Cerebellar nuclear complex (tissue), 1 donor: Measurements from ENCODE around the gene PACSIN1.
A peak's percentile ranks its signal among the peaks of the same experiment; 100 is the strongest.

Experiments used
- DNase-seq, 2 experiments: peaks; one replicate each; lab custom pipeline; 2025; lab: John Stamatoyannopoulos, UW

PACSIN1 gene

GRCh38 chr6:34514593-34515472 is 49.0 kb downstream of the PACSIN1 start:
- DNase-seq: peak; percentile 53 to 74

DNA sequence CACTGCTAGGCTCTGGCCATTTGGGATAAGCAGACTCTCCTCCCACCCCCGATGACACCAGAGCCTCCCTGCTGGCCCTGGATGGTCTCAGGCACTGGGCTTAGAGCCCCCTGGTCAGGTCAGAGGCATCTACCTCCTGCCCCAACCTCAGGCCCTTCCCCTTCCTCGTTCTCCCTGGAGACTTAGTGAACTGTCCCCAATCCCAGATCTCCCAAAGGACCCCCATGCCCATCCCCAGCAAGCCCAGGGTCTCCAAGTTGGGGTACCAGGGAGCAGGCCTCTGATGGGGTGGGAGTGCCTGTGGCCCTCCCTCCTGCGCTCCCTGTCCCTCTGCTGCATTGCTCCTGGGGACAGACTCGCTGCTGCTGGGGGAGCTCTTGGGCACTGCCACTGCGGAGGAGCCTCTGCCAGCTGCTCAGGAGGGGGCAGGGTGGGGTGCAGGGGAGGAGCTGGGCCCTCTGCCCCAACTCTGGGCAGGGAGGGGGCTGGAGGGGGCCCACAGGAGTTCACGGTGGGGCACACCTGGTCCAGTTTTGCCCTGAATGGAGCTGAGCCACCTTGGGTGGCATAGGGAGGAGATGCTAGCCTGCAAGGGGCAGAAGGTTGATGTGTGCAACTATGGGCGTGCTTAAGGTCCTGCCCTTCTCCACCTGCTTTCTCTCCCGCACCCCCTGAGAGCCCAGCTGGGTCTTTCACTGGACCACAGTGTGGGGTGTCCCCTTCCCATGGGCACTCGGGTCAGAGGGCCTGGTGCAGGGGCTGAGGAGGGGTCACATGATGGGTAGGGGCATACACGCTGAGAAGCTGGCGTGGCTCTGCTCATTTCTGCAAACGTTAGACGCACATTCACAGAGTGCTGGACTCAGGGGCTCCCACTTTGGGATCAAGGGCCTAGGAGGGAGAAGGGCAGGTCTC is 49.9 kb downstream of the PACSIN1 start:
- DNase-seq: no peak

DNA sequence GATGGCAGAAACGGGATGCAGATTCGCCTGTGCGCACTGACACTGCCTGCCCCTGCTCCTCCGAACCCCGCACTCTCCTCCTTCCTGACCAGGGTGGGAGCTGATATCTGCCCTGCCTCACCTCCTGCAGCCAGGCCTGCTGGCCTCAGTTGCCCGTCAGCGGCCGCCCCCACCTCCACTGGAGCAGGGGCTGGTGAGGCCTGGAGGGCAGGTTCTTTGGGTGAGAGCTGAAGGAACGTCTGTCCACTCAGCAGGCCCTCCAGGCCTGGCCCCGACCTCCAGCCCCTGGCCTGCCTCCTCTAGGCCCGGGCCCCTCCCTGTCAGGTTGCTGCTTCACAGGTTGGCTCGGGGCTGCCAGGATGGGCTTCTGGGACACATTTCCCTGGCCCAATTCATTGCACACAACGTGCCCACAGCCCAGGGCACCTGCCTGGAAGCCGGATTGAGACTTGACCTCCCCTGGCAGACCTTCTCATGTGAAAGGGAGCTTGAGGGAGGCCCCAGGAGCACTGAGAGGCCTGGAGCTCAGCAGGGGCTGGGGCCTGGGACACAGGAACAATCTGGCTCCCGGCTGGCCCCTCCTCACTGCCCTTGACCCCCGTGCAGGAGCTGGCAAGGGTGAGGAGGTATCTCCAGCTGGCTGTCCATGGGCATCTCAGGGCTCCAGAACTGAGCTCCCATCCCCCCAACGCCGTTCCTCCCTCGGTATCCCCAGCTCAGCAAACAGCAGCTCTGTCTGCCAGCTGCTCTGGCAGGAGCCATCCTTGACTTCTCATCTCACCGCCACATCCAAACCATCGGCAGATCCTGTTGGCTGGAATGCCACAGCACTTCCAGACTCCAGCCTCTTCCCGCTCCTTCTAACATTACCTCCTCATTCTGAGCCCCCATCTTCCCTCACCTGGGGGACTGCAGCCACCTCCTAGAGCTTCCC is 50.8 kb downstream of the PACSIN1 start:
- DNase-seq: no peak

DNA sequence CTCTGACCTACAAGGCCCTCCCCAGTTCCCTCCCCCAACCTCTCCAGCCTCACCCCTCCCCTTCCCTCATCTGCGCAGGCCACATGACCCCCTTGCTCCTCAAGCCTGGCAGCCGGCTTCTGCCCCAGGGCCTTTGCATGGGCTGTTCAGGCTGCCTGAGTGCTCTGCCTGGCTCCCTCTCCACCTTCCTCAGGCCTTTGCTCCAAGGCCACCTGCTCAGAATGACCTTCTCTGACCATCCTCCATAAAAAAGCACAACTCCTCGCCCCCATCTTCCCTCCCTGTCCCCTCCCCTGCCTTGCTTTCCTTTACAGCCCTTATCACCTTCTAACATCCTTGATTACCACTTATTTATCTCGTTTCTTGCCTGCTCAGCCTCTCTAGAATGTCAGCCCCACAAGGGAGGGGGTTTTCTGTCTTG is 51.6 kb downstream of the PACSIN1 start:
- DNase-seq: no peak

- DNase-seq: no peak
Measured at GRCh38 chr6:34517966-34518365, 52.1 kb downstream of the PACSIN1 start.

- no peak for DNase-seq
Measured at GRCh38 chr6:34518669-34519365, 52.9 kb downstream of the PACSIN1 start.

GRCh38 chr6:34519971-34520644 is 54.2 kb downstream of the PACSIN1 start:
- DNase-seq: no peak

- no peak for DNase-seq
Measured at GRCh38 chr6:34520645-34521462, 55.0 kb downstream of the PACSIN1 start.

DNA sequence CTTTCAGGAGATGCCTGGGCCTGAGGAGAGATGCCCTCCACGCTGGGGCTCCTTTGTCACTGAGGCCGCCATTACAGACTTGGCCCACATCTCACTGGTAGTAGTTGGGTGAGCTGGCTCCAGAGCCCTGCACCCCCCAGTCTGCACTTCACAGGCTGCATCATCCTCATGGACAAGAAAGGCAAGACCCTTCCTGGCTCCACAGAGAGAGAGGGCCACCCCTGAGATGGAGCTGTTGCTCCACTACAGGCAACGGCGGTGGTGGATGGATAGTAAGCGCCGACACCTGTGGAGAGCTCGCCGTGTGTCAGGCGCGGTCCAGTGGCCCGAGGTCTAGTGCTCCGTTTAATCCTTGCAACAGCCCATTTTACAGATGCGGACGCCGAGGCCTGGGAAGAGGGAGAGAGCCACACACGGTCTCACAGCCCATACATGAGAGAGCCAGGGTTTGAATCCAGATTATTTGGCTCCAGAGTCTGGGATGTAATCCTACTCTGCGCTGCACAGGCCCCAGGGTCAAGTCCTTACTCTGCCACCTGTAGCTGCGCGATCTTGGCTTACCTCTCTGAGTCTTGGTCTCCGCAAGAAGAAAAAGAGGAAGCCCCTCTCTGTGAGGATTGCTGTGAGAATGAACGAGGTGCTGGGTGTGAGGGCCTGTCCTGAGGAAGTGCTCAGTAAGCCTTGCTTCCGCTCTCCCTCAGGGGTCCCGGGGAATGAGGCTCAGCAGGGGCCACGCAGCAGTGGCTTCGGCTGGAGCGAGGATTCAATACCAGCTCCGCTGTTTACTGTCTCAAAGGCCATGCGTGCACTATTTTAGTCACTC is 55.8 kb downstream of the PACSIN1 start:
- DNase-seq: no peak

GRCh38 chr6:34522761-34523160 is 56.9 kb downstream of the PACSIN1 start:
- no peak for DNase-seq

GRCh38 chr6:34523441-34524206 is 57.7 kb downstream of the PACSIN1 start:
- DNase-seq: no peak

- no peak for DNase-seq
Measured at GRCh38 chr6:34524499-34524898, 58.6 kb downstream of the PACSIN1 start.

DNA sequence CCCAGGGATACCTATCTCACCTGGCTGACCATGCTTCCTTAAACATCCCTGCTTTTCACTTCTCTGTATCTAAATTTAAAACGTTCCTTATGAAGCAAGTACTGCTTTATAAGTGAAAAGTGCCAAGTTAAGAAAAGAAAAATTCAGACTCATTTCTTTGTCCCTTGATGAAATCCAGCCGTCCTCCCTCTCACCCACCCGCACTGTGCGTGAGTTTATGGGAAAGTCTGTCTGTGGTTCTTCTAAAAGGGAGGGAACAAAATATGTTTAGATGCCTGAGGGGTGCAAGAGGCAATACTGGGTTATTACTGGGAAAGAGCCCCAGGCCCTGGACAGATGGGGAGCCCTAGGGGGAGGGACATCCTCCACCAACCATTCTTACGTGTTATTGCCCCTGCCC is 59.1 kb downstream of the PACSIN1 start:
- no peak for DNase-seq

- no peak for DNase-seq
Measured at GRCh38 chr6:34525431-34526175, 59.7 kb downstream of the PACSIN1 start.

GRCh38 chr6:34526241-34526972 is 60.5 kb downstream of the PACSIN1 start:
- no peak for DNase-seq

DNA sequence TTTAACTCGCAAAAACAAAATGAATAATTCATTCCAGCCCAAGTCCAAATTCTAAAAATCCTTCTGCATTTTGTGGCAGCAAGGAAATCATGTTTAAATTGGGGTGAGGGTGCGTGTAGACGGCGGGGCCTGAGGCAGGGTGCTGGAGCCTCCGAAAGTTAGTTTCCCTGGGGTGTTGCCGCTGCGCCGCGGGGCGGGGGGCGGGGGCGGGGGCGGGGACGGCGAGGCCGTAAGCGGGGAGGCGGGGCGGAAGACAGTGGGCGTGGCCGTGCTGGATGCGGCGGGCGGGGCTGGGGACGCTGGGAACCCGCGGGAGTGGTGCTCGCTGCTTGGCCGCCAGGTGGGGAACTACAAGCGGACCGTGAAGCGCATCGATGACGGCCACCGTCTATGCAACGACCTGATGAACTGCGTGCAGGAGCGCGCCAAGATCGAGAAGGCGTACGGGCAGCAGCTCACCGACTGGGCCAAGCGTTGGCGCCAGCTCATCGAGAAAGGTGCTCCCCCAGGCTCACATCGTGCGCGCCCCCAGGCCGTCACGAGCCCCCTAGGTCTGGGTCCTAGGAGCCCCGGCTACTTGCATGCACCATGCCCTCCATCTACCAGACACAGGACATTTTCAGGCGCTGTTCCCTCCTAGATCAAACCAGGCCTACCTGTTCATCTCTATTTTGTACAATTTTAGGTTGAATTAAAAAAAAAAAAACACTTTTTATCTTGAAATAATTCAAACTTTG is 61.3 kb downstream of the PACSIN1 start:
- peak in 1 of 2 experiments; percentile 69 for DNase-seq
